Activated T-cell treated with anti-CD3 and anti-CD28 coated beads for 1 hour (primary cell): ENCODE data around the gene NEMP2.

Experiments used
- DNase-seq: peaks from one replicate; pipeline ENCODE4 v3.0.0-alpha.2; 2020; ENCODE audit warnings: low read depth

Gene NEMP2

DNA sequence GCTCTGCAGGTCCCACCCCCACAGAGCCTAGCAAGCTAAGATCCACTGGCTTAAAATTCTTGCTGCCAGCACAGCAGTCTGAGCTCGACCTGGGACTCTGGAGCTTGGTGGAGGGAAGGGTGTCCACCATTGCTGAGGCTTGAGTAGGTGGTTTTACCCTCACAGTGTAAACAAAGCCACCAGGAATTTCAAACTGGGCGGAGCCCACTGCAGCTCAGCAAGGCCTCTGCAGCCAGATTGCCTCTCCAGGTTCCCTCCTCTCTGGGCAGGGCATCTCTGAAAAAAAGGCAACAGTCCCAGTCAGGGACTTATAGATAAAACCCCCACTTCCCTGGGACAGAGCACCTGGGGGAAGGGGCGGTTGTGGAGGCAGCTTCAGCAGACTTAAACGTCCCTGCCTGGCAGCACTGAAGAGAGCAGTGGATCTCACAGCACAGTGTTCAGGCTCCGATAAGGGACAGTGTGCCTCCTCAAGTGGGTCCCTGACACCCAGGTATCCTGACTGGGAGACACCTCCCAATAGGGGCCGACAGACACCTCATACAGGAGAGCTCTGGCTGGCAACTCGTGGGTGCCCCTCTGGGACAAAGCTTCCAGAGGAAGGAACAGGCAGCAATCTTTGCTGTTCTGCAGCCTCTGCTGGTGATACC lies 20.0 kb upstream of the NEMP2 start:
- DNase-seq = no peak

DNA sequence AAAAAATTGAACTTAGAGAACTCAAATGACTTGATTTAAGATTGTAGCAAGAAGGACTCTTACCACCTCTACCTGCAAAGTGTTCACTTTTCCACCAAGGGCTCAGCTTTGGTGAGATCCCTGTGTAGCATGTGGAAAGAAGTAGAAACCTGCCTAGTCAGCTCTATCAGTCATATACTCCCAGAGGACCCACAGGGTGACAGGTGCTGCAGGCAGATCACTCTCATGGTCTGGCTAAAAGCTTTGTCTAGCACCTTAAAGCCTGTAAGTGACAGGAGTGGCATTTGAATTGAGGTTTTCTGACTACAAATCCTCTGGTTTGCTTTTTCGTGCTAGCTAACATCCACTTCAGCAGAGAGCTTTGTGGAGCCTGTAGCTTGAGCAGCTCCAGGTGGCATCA lies 18.7 kb upstream of the NEMP2 start:
- DNase-seq = no peak

- DNase-seq = no peak
Measured at GRCh38 chr2:190551928-190552327, 17.4 kb upstream of the NEMP2 start.

- no peak for DNase-seq
Measured at GRCh38 chr2:190550137-190550536, 15.6 kb upstream of the NEMP2 start.

DNA sequence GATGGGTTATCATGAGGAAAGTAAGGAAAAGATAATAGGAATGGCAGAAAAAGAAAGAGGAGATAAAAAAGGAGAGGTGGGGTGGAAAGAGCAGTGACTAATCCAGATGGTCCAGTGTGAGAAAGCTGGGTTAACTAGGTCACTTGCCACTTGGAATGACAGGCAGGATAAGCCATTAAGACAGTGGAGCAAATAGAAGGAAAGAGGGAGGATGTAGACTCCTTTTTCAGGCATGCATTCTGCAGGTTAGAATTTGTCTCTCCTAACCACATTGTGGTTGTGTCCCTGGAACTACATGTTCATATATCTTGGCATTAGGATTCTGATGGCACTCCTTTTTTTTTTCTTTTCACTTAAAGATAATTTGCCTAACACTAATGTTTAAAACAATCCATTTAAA lies 13.4 kb upstream of the NEMP2 start:
- DNase-seq = no peak

GRCh38 chr2:190546734-190547133 lies 12.2 kb upstream of the NEMP2 start:
- DNase-seq = no peak

- no peak for DNase-seq
Measured at GRCh38 chr2:190545555-190546385, 11.2 kb upstream of the NEMP2 start.

DNA sequence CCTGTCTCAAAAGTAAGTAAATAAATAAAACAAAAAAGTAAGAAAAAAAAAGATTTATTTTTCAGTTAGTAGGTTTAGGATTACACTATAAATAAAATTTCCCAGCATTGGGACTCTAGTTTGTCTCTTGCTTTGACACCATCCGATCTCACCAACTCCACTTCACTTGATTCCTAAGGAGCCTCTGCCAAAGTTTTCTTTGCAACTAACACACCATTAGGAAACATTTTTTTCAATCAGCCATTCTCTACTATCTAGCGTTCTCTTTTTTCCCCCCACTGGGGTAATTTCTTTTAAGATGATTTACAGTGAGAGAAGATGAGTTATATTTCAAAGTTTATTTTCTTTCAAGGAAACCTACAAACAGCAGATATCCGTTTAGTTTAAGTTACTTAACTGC lies 10.6 kb upstream of the NEMP2 start:
- DNase-seq = no peak

GRCh38 chr2:190540048-190540447 lies 5.5 kb upstream of the NEMP2 start:
- DNase-seq = no peak

DNA sequence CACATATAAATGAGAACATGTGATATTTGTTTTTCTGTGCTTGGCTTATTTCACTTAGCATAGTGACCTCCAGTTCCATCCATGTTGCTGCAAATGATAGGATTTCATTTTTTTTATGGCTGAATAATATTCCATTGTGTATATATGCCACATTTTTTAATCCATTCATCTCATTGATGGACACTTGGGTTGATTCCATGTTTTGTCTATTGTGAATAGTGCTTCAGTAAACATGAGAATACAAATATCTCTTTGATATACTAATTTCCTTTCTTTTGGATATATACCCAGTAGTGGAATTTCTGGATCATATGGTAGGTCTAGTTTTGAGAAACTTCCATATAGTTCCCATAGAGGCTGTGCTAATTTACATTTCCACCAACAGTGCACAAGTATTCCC lies 3.7 kb upstream of the NEMP2 start:
- DNase-seq = no peak

- no peak for DNase-seq
Measured at GRCh38 chr2:190537765-190538164, 3.2 kb upstream of the NEMP2 start.

GRCh38 chr2:190535586-190535985 lies 1.1 kb upstream of the NEMP2 start:
- DNase-seq = no peak

DNA sequence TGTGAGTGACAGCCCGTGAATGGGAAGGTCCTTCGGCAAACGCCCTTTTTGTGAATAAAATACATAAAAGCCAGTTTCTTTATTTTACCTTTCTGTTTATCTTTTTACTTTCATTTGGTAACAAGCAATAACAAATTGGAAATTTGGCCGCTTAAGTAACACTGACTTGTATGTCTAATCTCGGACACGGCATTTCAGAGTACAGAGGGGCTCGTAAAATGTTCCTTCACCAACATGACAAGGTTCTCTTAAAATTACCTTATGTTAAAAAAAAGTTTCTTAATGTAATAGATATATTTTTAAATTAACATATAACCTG lies 558 bp upstream of the NEMP2 start:
- DNase-seq = no peak

GRCh38 chr2:190533968-190534309 lies 583 bp downstream of the NEMP2 start:
- peak; percentile 36 for DNase-seq

GRCh38 chr2:190533175-190533967 lies 1.2 kb downstream of the NEMP2 start:
- no peak for DNase-seq

DNA sequence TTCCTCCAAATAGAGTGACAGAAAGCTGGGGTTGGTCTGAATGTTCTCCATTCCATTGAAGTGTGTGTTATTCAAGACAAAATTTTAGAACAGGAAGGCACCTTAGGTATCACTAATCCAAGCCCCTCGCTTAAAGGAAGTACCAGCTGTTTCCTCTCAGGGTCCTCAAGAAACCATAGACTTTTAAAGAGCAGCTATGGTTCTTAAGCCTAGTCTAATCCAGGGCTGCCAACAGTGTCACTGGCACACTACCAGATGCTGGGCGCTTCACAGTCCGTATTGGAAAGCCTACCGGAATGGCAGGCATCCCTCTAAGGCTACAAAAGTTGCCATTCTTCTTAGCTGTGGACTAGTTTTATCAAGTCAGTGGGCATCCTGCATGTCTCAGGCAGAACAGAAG lies 1.9 kb downstream of the NEMP2 start:
- DNase-seq = no peak

DNA sequence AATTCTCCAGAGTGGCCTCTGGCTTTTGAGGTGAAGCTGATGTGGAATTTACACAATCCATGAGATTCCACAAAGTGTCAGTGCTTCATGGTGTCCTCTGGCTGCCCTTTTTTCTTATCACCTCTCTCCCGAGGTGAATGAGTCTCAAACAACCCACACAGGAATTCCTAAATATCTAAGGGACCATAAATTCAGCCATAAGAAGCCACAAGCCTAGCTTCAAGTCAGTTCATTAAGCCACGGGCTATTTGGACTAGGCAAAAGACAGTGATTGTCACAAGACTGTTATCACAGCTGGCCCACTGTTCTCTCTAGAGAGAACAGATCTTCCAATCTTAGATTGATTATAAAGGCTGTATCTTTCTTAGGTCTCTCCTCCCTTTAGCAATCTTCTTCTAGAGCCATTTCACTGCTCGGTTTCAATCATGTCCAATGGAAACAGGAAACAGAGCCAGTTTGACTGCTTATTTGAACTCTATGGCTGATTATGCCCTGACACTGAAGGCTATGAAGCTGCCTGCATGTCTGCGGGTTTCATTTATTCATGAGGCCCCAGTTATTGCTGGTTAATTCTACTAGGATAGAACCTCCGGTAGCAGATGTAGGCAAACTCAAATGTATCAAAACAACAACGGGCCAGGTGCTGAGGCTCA lies 4.1 kb downstream of the NEMP2 start:
- DNase-seq = no peak

- no peak for DNase-seq
Measured at GRCh38 chr2:190529486-190530247, 4.9 kb downstream of the NEMP2 start.

- no peak for DNase-seq
Measured at GRCh38 chr2:190528521-190529001, 6.0 kb downstream of the NEMP2 start.

DNA sequence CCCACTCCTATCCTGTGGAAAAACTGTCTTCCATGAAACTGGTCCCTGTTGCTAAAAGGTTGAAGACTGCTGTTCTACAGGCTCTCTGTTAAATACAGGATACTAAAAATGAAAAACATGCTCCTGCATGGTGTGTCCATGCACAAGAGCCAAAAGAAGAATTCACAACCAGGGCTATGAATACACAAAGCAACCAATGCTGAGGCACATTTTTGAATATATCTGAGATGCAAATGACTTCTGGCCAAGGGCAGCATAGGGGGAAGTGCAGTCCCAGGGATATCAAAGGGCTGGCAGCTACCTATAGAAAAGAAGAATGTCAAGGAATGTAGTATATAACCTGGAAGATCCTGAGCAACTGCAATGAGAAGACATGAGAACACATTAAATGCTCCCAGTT lies 6.6 kb downstream of the NEMP2 start:
- DNase-seq = no peak

- no peak for DNase-seq
Measured at GRCh38 chr2:190527214-190527613, 7.3 kb downstream of the NEMP2 start.
